Parathyroid adenoma (tissue), 2 donors: ENCODE results near the gene ZFP62.

ENCODE experiments used
- H2AFZ ChIP-seq: fragments of 300-600 bp; sonication (generic); one replicate; pipeline ENCODE4 v1.7.0; 2017; ENCODE audit warnings: antibody characterized with exemption, mild to moderate bottlenecking
- H3K27ac ChIP-seq: fragments of 300-600 bp; sonication (generic); one replicate; pipeline ENCODE4 v1.7.0; 2017
- H3K27me3 ChIP-seq: fragments of 300-600 bp; sonication (generic); one replicate; pipeline ENCODE4 v1.7.0; 2017; ENCODE audit warnings: low read length; ENCODE audit not compliant: control insufficient read depth, insufficient read depth
- H3K36me3 ChIP-seq: fragments of 300-600 bp; sonication (generic); one replicate; pipeline ENCODE4 v1.7.0; 2017; ENCODE audit warnings: low read length; ENCODE audit not compliant: control insufficient read depth, insufficient read depth
- H3K4me1 ChIP-seq: fragments of 300-600 bp; sonication (generic); one replicate; pipeline ENCODE4 v1.7.0; 2017; ENCODE audit warnings: control low read depth
- H3K4me2 ChIP-seq: fragments of 300-600 bp; sonication (generic); one replicate; pipeline ENCODE4 v1.7.0; 2017; ENCODE audit warnings: low read length
- H3K4me3 ChIP-seq: fragments of 300-600 bp; sonication (generic); one replicate; pipeline ENCODE4 v1.7.0; 2017; ENCODE audit warnings: low read depth, low read length
- H3K79me2 ChIP-seq: fragments of 300-600 bp; sonication (generic); one replicate; pipeline ENCODE4 v1.7.0; 2017; ENCODE audit warnings: control low read depth
- H3K9ac ChIP-seq: fragments of 300-600 bp; sonication (generic); one replicate; pipeline ENCODE4 v1.7.0; 2017; ENCODE audit warnings: mild to moderate bottlenecking
- H3K9me3 ChIP-seq: fragments of 300-600 bp; sonication (generic); one replicate; pipeline ENCODE4 v1.7.0; 2017; ENCODE audit warnings: low read length; ENCODE audit not compliant: control insufficient read depth
- TF ChIP-seq, protein P1 (sequence below): fragments of 300-600 bp; sonication (generic); IDR thresholded peaks from one replicate; pipeline ENCODE4 v1.7.0; 2017; ENCODE audit warnings: antibody characterized with exemption, mild to moderate bottlenecking
- donor health status: primary hyperparathyroidism.

Gene ZFP62

DNA sequence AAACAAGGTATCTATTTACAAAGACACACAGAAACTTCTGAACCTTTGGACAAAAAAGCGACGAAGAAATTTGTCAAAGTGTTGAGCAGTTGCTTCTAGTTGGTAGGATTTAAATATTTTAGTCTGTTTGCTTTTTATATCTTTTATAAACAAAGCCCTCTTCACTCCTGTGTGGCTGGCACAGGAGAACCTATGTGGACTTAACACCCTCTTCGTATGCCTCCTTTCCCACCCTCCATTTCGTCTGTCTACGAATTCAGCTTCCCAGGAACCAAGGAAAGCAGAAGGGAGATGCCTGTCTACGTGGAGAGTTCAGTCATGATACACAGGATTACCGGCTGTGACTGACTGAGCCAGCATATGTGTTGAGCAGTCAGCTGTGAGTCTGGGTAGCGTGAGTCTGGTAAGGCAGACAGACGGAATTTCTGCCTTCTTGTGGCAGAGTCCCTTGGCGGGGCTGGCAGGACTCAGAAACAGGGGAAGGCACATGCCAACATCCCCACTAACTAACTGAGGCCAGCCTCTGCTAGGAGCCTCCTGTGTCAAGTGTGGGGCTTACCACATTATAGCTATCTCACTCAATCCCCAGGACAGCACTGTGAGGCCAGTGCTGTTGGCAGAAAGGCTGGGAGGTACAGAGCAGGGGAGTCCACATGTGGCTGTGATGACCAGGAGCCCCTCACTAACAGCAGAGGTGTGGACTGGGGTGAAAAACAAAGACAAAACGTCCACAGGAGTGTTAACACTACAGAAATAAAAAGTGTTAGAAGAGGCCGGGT is 13.9 kb upstream of the ZFP62 start:
- Histone ChIP-seq H3K9me3 (no peaks in the 10 kb centered on the region), H3K36me3 (no peaks in the 10 kb centered on the region), H3K4me3 (no peak overlapping the region), H3K4me1 (no peaks in the 10 kb centered on the region), H3K27me3 (no peaks in the 10 kb centered on the region), H2AFZ (no peak overlapping the region), H3K9ac (no peak overlapping the region), H3K79me2 (no peaks in the 10 kb centered on the region), H3K27ac (no peak overlapping the region), H3K4me2 (no peak overlapping the region)
- TF ChIP-seq, protein P1, sequence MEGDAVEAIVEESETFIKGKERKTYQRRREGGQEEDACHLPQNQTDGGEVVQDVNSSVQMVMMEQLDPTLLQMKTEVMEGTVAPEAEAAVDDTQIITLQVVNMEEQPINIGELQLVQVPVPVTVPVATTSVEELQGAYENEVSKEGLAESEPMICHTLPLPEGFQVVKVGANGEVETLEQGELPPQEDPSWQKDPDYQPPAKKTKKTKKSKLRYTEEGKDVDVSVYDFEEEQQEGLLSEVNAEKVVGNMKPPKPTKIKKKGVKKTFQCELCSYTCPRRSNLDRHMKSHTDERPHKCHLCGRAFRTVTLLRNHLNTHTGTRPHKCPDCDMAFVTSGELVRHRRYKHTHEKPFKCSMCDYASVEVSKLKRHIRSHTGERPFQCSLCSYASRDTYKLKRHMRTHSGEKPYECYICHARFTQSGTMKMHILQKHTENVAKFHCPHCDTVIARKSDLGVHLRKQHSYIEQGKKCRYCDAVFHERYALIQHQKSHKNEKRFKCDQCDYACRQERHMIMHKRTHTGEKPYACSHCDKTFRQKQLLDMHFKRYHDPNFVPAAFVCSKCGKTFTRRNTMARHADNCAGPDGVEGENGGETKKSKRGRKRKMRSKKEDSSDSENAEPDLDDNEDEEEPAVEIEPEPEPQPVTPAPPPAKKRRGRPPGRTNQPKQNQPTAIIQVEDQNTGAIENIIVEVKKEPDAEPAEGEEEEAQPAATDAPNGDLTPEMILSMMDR: no peak

DNA sequence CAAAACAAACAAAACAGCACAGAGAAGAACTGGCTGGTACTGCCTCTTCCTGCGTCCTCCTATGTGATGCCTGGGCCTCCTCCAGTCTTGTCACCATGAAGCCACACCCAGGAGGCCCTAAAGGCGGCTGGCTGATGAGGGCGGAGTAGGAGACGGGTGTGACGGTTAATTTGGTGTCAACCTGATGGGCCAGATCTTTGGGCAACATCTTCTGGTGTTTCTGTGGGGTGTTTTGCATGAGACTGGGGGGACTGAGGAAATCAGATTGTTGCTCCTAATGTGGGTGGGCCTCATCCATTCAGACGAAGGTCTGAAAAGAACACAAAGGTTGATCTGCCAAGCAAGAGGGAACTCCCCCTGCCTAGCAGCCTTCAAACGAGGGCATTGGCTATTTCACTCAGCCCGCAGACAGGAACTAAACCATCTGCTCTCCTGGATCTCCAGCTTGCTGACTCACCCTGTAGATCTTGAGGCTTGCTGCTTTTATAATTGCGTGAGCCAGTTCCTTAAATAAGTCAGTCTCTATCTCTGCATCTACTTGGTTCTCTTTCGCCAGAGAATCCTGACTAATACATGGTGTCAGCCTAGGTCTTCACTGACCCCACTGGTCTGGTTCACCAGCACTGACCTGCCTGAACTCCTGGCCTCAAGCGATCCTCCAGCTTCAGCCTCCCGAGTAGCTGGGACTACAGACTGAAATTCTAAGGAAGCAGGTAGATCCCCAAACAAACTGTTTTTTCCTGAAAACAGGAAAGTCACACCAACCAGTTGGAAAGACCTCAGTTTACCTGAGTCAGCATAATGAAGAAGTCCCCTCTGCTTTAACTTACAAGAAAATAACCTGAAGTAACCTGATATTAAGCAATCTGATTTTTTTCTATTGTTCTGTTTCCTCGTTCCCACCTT is 12.8 kb upstream of the ZFP62 start:
- H3K27me3 ChIP-seq: no peaks in the 10 kb centered on the region
- no peaks in the 10 kb centered on the region for H3K36me3 ChIP-seq
- TF ChIP-seq, protein P1: no peak
- no peak overlapping the region for H3K27ac ChIP-seq
- H3K4me2 ChIP-seq: no peak overlapping the region
- no peak overlapping the region for H3K9ac ChIP-seq
- H3K4me1 ChIP-seq: no peaks in the 10 kb centered on the region
- H2AFZ ChIP-seq: no peak overlapping the region
- H3K9me3 ChIP-seq: no peaks in the 10 kb centered on the region
- no peak overlapping the region for H3K4me3 ChIP-seq
- no peaks in the 10 kb centered on the region for H3K79me2 ChIP-seq

DNA sequence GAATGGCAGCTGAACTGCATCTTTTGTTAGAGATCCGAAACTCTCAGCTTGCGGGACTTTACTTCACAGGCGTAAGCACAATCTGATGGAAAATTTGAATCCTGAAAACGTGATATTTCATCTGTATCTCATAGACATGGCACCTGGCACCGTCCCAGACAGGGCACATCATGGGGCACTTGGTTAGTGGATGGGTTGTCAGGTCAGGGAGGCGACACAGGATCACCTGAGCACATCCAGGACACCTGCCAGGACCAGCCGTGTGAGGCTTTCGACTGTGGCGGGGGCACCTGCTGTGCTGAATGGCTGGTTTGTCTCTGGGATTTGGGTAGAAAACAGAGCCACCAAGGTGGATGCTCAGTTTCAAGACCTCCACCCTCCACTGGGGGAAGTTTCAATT is 11.3 kb upstream of the ZFP62 start:
- H3K9me3 ChIP-seq: no peaks in the 10 kb centered on the region
- TF ChIP-seq, protein P1: no peak

DNA sequence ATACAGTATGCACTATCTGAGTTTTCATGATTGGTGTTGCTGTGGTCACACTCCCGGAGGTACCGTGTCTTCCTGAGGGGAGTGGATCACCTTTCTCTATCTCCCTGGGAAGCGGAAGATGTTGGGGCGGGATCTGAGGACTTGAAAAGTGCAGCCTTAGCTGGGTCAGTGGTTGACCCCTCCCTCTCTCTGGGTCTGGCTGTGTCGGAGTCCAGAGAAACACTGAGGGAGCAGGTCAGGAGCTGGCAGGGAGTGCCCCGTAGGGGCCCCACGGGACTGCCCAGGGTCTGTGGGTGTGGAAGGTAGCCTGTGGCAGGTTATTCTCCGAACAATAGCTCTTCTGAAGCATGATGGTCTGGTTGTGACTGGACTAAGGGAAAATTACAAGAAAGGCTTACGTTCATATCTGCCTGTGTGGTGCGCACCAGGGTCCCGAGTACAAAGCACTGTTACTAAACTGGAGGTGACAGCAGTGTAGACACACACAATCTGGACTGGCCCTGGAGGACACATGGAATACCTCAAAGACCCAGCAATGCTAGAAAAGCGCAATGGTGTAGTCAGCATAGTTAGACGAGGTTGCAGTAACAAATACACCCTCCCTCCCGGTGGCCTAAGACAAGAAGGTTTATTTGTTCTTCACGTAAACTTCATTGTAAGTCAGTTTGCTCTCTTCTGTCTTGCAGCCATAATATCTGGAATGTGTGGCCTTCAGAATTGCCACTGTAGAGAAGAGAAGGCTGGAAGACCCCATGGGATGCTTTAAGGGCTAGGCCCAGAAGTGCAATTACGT is 9.4 kb upstream of the ZFP62 start:
- TF ChIP-seq, protein P1: no peak
- H3K27ac ChIP-seq: no peak overlapping the region
- no peaks in the 10 kb centered on the region for H3K79me2 ChIP-seq
- no peaks in the 10 kb centered on the region for H3K36me3 ChIP-seq
- H3K4me2 ChIP-seq: no peak overlapping the region
- H3K27me3 ChIP-seq: no peaks in the 10 kb centered on the region
- no peaks in the 10 kb centered on the region for H3K4me1 ChIP-seq
- no peak overlapping the region for H3K9ac ChIP-seq
- no peaks in the 10 kb centered on the region for H3K9me3 ChIP-seq
- H3K4me3 ChIP-seq: no peak overlapping the region
- H2AFZ ChIP-seq: no peak overlapping the region

More for the DNA sequence above, 11.3 kb upstream of the ZFP62 start:
- H3K4me2 ChIP-seq: no peak overlapping the region
- H3K9ac ChIP-seq: no peak overlapping the region
- H3K27ac ChIP-seq: no peak overlapping the region
- no peaks in the 10 kb centered on the region for H3K79me2 ChIP-seq
- H2AFZ ChIP-seq: no peak overlapping the region
- H3K4me1 ChIP-seq: no peaks in the 10 kb centered on the region
- no peak overlapping the region for H3K4me3 ChIP-seq
- H3K27me3 ChIP-seq: no peaks in the 10 kb centered on the region
- H3K36me3 ChIP-seq: no peaks in the 10 kb centered on the region
